ENCODE results near the gene LRCH3. TPM values are rescaled to one million over a fixed set of nuclear protein-coding genes. Genes with fewer than 3 reads are reported as not detected.
"Not testable (repeated sequence)": the region's sequence is repeated elsewhere in the genome, so short reads cannot be mapped to it uniquely, and the experiment has no call there.

Gene LRCH3
- total RNA-seq, 1 donor from 2014 or later, result 57.9 TPM

DNA sequence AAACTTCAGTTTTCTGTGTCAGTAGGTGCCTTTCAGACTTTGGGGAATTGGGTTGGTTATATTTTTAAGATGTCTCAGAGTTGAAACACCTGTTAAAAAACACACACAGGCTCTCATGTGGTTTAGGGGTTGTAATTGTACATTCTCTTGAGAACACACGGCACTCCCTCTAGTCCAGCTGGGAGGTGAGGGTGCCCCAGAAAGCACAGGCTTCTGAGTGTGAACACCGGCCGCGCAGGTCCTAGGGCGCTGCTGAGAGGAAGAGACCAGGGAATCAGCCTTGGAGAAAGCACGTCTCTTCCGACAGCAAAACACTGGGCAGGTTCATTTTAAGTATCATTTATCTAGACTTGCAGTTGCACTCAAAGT is 90.9 kb downstream of the LRCH3 start:
- intact Hi-C loops (cut with micrococcal nuclease), result no loop called here

DNA sequence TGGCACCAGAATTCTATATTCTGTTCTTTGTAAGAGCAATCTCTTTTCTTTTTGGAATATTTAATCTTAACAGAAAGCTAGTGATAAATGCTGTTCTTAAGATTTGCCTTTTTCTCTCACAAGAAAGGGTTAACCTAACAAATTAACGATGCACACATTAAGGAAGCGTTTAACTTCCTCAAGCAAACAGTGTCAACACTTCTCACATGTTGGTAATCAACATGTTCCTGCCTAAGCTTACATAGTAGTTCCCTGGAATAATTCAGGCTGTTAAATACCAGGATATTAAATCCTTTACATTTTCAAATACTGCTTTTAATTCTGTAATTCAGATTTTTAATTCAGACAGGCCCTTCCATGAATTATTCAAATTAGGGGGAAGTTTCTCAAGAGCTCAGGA is 91.5 kb downstream of the LRCH3 start:
- intact Hi-C loops (cut with micrococcal nuclease), result no loop called here

DNA sequence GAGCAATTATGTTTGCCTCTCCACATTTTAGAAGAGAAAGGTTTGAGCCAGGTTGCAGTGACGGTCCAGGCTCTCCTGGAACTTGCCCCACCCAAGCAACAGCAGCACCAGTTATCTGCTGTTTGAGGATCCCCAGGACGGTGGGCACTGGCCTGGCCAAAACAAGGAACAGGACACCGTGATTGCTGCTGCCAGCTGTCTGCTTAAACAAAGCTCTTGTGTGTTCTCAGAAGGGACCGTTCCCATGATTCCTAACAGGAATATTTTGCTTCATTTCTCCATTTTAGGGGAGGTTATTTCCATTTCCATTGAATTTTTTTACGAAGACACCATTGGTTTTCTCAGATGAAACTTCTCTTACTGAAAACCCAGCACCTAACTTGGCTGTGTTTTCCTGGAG is 92.5 kb downstream of the LRCH3 start:
- intact Hi-C loops (cut with micrococcal nuclease), result no loop called here

DNA sequence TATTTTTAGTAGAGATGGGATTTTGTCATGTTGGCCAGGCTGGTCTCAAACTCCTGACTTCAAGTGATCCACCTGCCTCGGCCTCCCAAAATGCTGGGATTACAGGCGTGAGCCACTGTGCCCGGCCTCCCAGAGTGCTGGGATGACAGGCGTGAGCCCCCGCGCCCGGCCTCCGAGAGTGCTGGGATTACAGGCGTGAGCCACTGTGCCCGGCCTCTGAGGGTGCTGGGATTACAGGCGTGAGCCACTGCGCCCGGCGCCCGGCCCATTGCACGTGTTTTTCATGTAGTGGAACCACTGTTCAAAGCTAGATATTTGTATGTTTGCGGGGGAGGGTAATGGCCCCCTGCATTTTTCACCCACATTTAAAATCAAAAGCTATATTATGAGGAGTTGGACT is 93.3 kb downstream of the LRCH3 start:
- intact Hi-C loops (cut with micrococcal nuclease), result not testable (repeated sequence)

DNA sequence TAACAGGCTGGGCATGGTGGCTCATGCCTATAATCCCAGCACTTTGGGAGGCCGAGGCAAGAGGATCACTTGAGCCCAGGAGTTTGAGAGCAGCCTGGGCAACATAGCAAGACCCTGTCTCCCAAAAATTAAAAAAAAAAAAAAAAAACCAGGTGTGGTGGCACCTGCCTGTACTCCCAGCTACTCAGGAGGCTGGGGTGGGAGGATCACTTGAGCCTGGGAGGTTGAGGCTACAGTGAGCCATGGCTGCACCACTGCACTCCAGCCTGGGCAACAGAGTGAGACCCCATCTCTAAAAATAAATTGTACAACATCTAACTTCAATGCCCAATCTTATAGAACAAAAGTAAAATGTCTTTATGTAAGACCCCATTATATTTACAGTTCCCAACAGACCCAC is 95.0 kb downstream of the LRCH3 start:
- intact Hi-C loops (cut with micrococcal nuclease), result not testable (repeated sequence)

DNA sequence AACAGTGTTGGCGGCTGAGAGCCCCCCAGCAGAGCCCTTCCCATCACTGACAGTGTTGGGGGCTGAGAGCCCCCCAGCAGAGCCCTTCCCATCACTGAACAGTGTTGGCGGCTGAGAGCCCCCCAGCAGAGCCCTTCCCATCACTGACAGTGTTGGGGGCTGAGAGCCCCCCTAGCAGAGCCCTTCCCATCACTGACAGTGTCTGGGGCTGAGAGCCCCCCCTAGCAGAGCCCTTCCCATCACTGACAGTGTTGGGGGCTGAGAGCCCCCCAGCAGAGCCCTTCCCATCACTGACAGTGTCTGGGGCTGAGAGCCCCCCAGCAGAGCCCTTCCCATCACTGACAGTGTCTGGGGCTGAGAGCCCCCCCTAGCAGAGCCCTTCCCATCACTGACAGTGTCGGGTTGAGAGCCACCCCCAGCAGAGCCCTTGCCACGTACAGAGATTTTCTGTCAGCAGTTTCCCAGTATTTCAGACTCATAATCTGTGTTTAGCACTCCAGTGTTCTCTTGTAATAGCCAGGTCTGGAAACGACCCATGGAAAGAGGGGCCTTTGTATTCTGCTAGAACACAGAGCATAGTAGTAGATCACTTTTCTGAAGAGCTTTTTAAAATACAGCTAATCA is 96.5 kb downstream of the LRCH3 start:
- intact Hi-C loops (cut with micrococcal nuclease), result not testable (repeated sequence)

DNA sequence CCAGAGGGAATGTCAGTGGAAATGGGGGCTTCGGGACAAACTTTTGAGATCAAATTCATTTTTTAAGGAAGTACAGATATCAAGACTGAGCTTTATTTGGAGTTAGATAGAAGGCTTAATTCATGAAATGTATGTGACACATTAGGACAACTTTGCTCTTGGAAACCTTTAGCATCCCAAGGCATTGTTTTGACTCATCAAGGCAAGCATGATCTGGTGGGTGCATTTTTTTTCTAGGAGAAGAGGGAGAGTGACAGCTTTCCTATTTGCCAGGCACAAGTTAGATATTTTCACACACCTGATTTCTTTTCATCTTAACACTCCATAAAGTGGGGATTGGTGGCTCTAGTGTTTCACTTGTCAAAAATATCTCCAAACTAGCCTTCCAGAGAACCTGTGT is 97.5 kb downstream of the LRCH3 start:
- intact Hi-C loops (cut with micrococcal nuclease), result no loop called here

DNA sequence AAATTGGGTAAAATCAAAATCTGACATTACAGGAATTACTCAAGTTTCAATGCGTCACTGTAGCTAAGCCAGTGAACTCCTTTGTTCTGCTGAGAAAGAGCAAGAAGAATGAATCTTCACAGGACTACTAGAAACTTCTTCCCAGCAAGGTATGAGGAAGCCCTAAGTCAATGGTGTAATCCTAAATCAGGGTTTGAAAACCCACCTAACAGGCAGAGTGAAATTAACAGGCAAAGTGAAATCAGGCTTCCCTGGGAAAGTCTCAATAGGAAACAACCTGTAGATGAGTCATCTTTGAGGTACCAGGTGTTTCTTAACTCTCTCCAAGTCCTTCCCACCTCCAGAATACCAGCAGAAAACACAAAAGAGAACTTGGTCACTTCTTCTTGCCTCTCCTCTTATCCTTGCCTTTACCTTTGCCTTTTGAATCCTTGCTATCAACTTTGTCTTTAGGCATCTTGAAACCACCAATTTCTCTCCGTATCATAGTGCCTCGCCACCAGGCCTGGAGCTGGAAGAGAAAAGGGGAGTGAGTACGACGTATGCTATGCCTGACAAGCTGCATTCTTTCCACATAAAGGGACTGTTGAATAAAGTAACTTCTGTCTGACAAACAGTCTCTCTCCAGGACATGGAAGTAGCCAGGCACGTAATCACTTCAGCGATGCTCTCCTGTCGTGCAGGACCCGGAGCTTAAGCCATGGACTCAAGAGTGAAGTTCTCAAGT is 98.3 kb downstream of the LRCH3 start:
- intact Hi-C loops (cut with micrococcal nuclease), result no loop called here

DNA sequence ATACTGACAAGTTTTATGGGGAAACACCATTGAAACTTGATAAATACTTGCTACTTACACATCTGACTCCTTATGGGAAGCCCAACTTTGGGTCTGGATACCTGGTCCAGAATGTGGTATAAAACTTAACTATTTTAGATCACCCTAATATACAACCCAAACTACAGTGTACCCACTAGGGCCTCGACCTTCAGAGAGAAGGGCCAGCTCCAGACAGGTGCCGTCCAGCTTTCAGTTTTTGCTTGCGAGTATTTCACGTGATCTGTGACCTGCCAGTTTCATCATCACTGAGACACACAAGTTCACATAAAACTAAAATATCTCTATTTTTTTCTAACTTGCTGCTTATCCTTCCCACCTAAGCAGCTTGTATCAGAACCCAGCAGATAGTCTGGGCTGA is 99.6 kb downstream of the LRCH3 start:
- intact Hi-C loops (cut with micrococcal nuclease), result no loop called here

DNA sequence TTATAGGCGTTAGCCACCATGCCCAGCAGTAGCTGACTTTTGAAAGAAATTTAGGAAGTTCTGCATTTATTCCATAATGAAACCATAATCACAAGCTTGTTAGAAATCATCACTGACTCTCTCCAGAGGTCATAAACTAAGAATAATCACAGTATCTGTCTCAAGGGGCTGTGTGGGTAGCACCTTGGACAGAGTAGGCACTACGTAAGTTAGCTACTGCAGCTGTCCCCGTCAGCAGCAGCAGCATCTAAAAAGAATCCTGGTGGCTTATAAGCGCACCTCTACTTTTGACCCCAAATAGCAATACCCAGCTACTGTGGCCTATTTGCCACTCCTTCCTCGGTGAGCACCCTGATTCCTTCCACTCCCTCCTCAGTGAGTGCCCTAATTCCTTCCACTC is 101.1 kb downstream of the LRCH3 start:
- intact Hi-C loops (cut with micrococcal nuclease), result no loop called here

DNA sequence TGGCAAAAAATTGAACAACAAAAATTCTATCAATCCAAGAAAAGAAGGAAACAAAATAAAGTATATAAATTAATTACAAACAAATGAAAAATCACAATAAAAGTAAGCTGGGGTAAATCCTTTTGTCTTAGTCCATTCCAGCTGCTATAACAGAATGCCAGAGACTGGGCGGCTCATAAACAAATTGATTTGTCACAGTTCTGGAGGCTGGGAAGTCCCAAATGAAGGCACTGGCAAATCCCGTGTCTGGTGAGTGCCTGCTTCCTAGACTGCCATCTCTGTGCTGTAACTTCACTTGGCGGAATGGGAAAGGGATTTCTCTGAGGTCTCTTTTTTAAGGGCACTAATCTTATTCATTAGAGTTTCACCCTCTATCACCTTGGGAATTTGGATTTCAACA is 105.4 kb downstream of the LRCH3 start:
- intact Hi-C loops (cut with micrococcal nuclease), result no loop called here

DNA sequence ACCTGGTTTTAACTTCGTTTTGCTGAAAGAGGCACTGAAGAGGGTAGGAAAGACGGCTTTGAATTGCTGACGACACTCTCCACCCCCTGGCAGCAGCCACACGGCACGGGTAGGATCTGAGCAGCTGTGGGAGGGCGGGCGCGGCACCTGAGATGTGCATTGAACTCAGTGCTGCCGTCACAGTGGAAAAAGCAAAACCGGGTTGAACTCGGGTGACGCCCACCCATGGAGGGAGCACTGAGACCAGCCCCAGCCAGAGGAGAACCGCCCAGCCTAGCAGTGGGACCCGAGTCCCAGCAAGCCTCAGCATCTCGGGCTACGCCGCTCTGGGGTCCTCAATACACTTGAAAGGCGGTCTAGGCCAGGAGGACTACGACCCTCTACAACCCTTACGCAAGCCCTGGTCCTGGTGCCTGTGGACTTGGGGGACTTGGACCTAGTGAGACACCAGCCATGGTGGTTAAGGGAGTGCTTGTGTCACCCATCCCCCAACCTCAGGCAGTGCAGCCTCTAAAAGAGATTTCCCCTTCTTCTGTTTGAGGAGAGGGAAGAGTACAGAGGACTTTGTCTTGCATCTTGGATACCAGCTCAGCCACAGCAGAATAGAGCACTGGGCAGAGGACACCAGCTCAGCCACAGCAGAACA is 108.9 kb downstream of the LRCH3 start:
- intact Hi-C loops (cut with micrococcal nuclease), result loop anchor here (10.0 kb wide), 1 partner anchor 175 kb away; no protein-coding TSS in a partner anchor

DNA sequence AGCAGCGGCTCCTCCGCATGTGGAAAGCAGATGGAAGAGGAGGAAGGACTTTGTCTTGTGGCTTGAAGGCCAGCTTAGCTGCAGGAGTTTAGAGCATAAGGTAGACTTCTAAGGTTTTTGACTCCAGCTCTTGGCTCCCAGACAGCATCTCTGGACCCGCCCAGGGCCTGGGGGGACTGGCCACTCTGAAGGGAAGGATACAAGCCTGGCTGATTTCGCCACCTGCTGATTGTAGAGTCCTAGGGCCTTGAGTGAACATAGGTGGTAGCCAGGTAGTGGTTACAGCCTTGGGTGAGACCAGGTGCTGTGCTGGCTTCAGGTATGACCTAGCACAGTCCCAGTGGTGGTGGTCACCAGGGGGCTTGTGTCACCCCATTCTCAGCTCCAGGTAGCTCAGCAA is 110.6 kb downstream of the LRCH3 start:
- intact Hi-C loops (cut with micrococcal nuclease), result loop anchor here (10.0 kb wide), 1 partner anchor 173 kb away; no protein-coding TSS in a partner anchor

DNA sequence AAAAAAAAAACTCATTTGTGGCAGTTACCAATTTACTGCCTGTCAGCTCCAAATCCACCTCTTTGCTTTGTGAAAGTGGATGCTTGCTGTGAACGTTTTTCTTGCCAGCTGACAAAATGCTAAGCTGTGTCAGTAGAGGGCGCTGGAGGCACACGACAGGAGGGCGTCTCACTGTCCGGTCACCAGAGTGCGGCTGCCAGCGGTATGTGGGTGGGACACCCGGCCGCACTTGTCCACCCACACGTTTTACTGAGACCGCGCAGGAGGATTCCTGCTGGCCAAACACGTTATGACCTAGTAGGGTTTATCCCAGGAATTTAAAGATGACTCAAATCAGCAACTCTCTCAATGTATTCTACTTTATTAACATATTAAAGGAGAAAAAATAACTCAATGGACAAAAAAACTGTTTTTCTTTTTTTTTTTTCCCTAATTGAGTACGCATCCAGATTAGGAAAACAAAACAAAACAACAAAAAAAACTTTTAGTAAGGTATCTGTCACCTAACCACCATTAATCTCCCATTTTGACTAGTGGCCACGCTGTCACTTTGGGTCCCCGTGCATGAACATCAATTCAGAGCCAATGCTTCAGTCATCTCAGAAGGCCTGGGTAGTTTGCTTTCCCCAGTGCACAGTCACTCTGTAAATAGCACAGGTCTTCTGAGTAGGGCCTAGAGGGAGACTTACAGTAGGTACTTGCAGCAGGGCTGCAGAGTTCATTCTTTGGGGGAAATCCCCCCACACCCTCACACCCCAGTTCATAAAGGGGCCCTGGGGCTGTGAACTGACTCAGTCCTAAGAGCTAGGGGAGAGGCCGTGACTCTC is 115.2 kb downstream of the LRCH3 start:
- intact Hi-C loops (cut with micrococcal nuclease), result loop anchor here (1.0 to 10.0 kb wide), 2 partner anchors 37 to 169 kb away; no protein-coding TSS in a partner anchor

DNA sequence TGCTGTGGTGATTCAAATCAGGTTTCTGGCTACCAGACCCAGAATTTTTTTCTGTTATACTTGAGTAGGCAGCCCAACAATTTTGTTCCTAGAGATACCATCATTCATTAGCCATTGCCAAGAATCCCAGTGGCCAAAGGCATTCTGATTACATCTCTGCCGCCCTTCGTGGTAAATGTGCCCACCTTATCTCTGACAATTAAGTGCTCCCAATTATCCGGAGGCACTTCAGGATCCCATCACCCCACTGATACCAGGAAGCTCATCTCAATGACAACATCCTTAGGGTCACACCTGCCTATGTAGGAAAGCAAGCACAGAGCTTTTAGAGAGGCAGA is 115.8 kb downstream of the LRCH3 start:
- intact Hi-C loops (cut with micrococcal nuclease), result loop anchor here (1.0 to 10.0 kb wide), 2 partner anchors 36 to 168 kb away; no protein-coding TSS in a partner anchor

DNA sequence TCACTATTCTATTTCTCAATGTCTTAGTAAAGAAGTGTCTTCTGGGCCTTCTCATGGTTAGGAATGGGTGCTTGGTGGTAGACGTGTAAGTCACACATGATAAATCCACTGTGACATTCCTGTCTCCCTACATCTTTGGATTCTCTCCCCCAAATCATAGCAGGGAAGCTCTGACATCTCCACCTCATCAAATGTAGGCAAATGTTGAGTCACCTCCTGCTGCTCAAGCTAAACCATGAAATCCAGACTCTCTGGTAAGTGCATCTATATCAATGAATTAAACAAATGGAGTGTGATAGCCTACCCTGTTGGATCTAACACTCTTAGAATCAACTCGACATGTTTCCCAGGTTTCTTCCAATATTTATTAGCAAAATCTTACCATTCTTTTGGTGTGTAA is 116.1 kb downstream of the LRCH3 start:
- intact Hi-C loops (cut with micrococcal nuclease), result loop anchor here (10.0 kb wide), 1 partner anchor 168 kb away; no protein-coding TSS in a partner anchor

DNA sequence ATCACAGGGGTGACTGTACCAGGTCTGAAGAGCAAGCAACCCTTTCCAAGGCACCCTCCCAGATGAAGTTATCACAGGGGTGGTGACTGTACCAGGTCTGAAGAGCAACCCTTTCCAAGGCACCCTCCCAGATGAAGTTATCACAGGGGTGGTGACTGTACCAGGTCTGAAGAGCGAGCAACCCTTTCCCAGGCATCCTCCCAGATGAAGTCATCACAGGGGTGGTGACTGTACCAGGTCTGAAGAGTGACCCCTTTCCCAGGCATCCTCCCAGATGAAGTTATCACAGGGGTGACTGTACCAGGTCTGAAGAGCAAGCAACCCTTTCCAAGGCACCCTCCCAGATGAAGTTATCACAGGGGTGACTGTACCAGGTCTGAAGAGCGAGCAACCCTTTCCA is 117.5 kb downstream of the LRCH3 start:
- intact Hi-C loops (cut with micrococcal nuclease), result loop anchor here (10.0 kb wide), 1 partner anchor 166 kb away; no protein-coding TSS in a partner anchor

DNA sequence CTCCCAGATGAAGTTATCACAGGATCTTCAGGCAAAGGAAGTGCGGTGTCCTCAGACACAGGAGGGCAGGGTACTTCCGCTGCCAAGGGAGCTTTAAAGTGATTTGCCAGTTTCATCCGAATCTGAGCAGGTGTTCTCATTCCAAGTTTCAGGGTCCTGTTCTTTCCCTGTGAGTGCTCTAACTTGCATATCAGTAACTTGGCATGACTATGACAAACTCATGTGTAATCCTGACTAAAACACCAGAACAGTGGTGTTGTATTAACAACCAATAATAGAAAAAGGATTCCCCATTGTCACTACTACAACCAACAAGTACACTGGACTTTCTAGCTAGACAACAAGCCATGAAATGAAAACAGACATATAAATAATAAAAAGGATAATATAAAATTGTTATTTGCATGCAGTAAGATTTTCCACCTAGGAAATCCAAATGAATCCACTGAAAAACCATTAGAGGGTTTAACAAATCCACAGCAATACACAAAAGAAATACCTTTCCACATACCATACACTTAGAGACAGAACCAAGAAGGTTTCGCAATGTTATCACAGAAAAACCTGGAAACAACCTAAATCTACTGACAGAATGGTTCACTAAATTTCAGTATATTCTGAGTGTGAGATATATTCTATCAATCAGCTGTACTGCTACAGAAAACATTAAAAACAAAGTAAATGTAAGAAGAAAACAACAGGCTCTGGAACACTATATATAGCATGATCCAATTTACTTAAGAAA is 118.1 kb downstream of the LRCH3 start:
- intact Hi-C loops (cut with micrococcal nuclease), result loop anchor here (10.0 kb wide), 1 partner anchor 166 kb away; no protein-coding TSS in a partner anchor

DNA sequence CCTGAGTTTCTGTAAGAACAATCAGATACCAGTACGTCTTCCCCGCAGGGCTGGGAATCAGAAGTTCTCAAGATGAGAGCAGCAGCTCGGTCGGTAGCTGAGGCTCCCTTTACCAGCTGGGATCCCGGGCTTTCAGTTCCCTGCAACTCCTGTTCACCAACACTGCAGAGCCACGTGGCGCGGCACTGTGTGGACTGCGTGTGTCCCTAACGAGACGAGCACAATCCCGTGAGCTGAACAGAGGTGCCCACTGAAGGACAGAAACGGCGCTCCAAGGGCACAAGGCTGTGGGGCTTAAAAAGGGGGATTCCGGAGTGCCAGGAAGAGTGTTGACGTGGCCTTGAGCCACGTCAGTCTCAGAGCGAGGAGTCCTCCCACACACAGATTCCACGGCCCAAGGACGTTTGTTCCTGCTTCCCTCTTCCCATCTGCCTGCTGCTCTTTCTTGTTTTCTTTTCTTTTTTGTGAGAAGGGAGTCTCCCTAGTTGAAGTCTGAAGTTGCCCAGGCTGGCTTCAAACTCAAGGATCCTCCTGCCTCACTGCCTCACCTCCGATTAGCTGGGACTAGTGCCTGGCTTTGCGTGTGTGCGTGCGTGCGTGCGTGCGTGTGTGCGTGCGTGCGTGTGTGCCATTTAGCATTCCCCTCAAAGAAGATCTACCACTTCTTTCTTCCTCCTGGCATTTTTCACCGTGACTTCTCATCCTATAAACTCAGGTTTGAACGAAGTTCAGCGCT is 121.9 kb downstream of the LRCH3 start:
- intact Hi-C loops (cut with micrococcal nuclease), result no loop called here

Data from T-helper 2 cell treated with Interferon-gamma antibody and Interleukin-4, amounts not matched to agents 100 ng/mL and 5 ng/mL, for 36 hours (primary cell).